UCSD-AML1 (cell line): Measurements from ENCODE around the gene TBC1D8.

ENCODE experiments used
- DNase-seq: peaks from one replicate; lab custom pipeline; 2025; ENCODE audit not compliant: unreplicated experiment; lab: John Stamatoyannopoulos, UW

TBC1D8 gene

DNA sequence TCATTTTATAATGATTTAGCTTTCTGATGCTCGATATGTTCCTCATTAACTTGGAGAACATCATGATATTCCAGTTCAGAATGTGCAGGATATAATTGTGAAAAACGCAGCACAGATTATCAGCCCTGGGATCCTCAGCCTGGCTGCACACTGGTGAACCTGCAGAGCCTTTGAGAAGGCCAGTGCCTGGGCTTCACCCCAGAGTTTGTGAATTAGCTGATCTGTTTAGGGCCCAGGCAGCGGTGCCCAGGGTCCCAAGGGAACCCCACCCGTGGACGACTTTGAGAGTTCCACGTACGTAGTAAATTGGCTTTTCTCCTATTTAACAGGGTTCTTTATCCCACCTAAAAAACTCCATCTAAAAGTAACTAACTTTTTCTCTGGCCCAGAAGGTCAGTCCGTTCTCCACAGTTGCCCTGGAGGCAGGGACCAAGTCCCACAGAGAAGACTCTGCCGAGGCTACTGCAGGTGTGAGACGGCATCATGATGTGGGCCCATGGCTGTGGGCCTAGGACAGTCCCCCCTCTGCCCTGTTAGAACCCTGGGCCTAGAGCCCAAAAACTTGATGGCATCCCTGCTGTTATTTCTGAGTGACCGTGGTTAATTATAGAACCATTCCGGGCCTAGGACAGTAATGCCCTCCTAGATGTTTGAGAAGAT lies 188.7 kb downstream of the TBC1D8 start:
- no peak for DNase-seq

DNA sequence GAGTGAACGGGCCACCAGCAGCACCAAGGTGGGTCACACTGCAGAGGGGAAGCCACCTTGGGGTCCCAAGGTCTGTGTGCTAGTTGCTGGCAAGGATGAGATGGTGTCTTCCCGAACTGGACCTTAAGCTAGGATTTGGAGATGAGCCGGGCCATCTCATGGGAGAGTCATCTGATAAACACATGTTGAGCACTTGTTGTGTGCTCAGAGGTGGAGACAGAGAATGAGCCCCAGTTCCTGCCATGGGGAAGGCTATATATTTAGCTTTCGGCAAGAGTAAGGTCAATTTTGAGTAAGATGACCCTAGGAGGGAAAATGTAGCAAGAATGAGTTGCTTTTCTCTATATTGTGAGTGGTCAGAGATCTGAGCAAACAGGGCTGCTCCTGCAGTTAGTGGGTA lies 190.5 kb downstream of the TBC1D8 start:
- DNase-seq = no peak

GRCh38 chr2:100959225-100959880 lies 191.8 kb downstream of the TBC1D8 start:
- no peak for DNase-seq

- no peak for DNase-seq
These were observed 193.1 kb downstream of the TBC1D8 start for GRCh38 chr2:100957996-100958653.
